Activated CD8-positive, alpha-beta T cell treated with anti-CD3 and anti-CD28 coated beads for 36 hours (primary cell): Measurements from ENCODE around the gene SUPT3H. TPM values are rescaled to one million over a fixed set of nuclear protein-coding genes. Genes with fewer than 3 reads are reported as not detected.

Experiments used
- ATAC-seq: fragments of 200-7000 bp; cut with Tn5 transposase; one replicate; pipeline ENCODE4 v1.10.0; 2021; ENCODE audit warnings: mild to moderate bottlenecking, moderate library complexity
- CTCF ChIA-PET: fragments of 350-600 bp; sonication (Branson Sonifier 250); formaldehyde crosslinking; loops from one replicate; lab custom pipeline; 2021; ENCODE audit warnings: antibody characterized with exemption; lab: Charles Lee
- POLR2A ChIA-PET: fragments of 350-600 bp; sonication (Branson Sonifier 250); formaldehyde crosslinking; loops from one replicate; lab custom pipeline; 2021; ENCODE audit warnings: antibody characterized with exemption; lab: Charles Lee
- DNase-seq: peaks from one replicate; pipeline ENCODE4 v3.0.0-alpha.2; 2020
- H3K27ac Mint-ChIP-seq: one replicate; pipeline ENCODE4 v1.8.0; 2021; ENCODE audit warnings: mild to moderate bottlenecking, mixed read lengths
- H3K27me3 Mint-ChIP-seq: one replicate; pipeline ENCODE4 v1.8.0; 2021; ENCODE audit warnings: mixed read lengths
- H3K36me3 Mint-ChIP-seq: one replicate; pipeline ENCODE4 v1.8.0; 2021; ENCODE audit warnings: low read depth, mixed read lengths
- H3K4me1 Mint-ChIP-seq: one replicate; pipeline ENCODE4 v1.8.0; 2021; ENCODE audit warnings: low read depth, mixed read lengths
- H3K4me3 Mint-ChIP-seq: one replicate; pipeline ENCODE4 v1.8.0; 2021; ENCODE audit warnings: mild to moderate bottlenecking, moderate library complexity, mixed read lengths
- H3K9me3 Mint-ChIP-seq: one replicate; pipeline ENCODE4 v1.8.0; 2021; ENCODE audit warnings: mixed read lengths
- CTCF ChIP-seq: fragments of 200-600 bp; IDR thresholded peaks from one replicate; pipeline ENCODE4 v1.8.0; 2022; ENCODE audit warnings: antibody characterized with exemption, mild to moderate bottlenecking
- intact Hi-C: fragments of 100-400 bp; cut with micrococcal nuclease; formaldehyde crosslinking; loops from one replicate; pipeline ENCODE4 v1.10.0; 2022
- total RNA-seq, 2 experiments: library from RNA; stranded (reverse); gene quantifications; one replicate each; pipeline ENCODE4 v1.2.3, GENCODE V29; 2021

The SUPT3H gene
- total RNA-seq, 2 experiments from 2014 or later, result 20.0 to 20.2 TPM

- H3K4me3 Mint-ChIP-seq, result no peak overlapping the region
- TF ChIP-seq CTCF, result no peak
- CTCF ChIA-PET, result interaction anchor here (0.8 kb wide), 1 partner anchor 15 kb away, joined by 3 read pairs; no protein-coding TSS in a partner anchor
- H3K36me3 Mint-ChIP-seq, result peaks cover 9% of the 10 kb centered on the region
- peak overlapping the region; percentile 43 for H3K27ac Mint-ChIP-seq
- no peaks in the 10 kb centered on the region for H3K27me3 Mint-ChIP-seq
- DNase-seq (no peak), ATAC-seq (peak; percentile 93)
- intact Hi-C loops, result no loop called here
- H3K9me3 Mint-ChIP-seq, result peaks cover 1% of the 10 kb centered on the region
- POLR2A ChIA-PET, result no interaction called here
- H3K4me1 Mint-ChIP-seq, result peaks cover 22% of the 10 kb centered on the region
Measured at GRCh38 chr6:44960898-44961297, 416.8 kb downstream of the SUPT3H start.

DNA sequence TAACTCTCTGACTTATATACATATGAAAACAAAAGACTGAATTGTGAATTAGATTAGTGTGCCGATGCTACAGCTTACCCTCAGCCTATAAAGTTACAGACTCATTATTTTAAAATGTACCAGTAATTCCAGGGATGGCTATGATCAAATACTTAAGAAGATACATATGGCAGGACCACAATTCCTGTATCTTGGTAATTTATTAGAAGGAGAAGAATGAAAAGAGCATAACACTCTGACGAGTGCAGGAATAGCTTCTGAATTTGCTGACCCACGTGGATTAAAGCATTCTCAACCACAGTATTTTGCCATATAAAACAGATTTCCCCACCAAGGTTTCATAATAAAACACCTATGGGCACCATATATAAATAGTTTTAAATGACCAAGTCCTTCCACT, 418.1 kb downstream of the SUPT3H start:
- intact Hi-C loops, result no loop called here
- H3K4me1 Mint-ChIP-seq, result peaks cover 22% of the 10 kb centered on the region

DNA sequence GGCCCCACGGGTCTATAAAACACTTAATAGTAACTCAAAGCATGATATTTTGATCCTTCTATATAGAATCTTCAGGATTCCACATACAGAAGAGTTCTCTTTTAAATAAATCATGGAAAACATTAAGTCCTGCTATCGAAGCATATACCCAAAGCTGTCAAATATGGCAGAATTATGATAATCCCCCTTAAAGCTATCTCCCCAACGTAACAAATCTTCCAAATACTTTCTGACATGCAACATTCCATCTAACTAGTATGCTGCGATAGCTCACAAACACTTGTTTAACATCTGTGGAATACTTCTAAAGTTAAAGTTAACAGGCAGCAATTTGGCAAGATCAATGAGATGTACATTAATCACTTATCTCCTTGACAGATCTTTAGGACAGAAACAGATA, 420.6 kb downstream of the SUPT3H start:
- H3K36me3 Mint-ChIP-seq, result peaks cover 19% of the 10 kb centered on the region
- H3K27ac Mint-ChIP-seq, result no peak overlapping the region
- POLR2A ChIA-PET, result no interaction called here
- peaks cover 20% of the 10 kb centered on the region for H3K4me1 Mint-ChIP-seq
- no peak overlapping the region for H3K4me3 Mint-ChIP-seq
- no peaks in the 10 kb centered on the region for H3K27me3 Mint-ChIP-seq
- intact Hi-C loops, result no loop called here
- ATAC-seq (no peak), DNase-seq (no peak)
- H3K9me3 Mint-ChIP-seq, result peaks cover 1% of the 10 kb centered on the region
- TF ChIP-seq CTCF, result no peak
- CTCF ChIA-PET, result no interaction called here

More for the DNA sequence above, 418.1 kb downstream of the SUPT3H start:
- DNase-seq (no peak), ATAC-seq (no peak)
- Mint-ChIP-seq H3K4me3 (no peak overlapping the region), H3K27ac (no peak overlapping the region), H3K27me3 (no peaks in the 10 kb centered on the region), H3K36me3 (peaks cover 9% of the 10 kb centered on the region), H3K9me3 (peaks cover 1% of the 10 kb centered on the region)
- ChIA-PET CTCF (no interaction called here), POLR2A (no interaction called here)
- no peak for TF ChIP-seq CTCF

DNA sequence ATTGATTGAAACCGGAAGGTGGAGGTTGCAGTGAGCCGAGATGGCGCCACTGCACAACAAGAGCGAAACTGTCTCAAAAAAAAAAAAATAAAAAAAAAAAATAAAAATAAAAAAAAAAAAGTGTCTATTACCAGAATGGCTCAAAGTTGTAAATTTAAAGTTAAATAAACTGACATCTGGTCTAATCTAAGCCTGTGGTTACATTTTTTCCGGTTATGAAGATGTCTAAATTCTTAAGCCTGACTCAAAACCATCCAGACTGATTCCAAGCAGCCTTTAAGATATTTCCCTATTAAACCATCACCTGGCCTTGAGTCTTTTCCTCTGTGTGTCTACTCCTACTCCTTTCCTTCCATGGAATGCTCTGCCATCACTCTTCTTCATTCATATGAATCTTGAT, 421.3 kb downstream of the SUPT3H start:
- TF ChIP-seq CTCF, result no peak
- peaks cover 1% of the 10 kb centered on the region for H3K9me3 Mint-ChIP-seq
- ChIA-PET POLR2A (no interaction called here), CTCF (no interaction called here)
- peaks cover 24% of the 10 kb centered on the region for H3K36me3 Mint-ChIP-seq
- H3K27ac Mint-ChIP-seq, result no peak overlapping the region
- intact Hi-C loops, result no loop called here
- peaks cover 16% of the 10 kb centered on the region for H3K4me1 Mint-ChIP-seq
- DNase-seq (no peak), ATAC-seq (no peak)
- H3K27me3 Mint-ChIP-seq, result no peaks in the 10 kb centered on the region
- no peak overlapping the region for H3K4me3 Mint-ChIP-seq

DNA sequence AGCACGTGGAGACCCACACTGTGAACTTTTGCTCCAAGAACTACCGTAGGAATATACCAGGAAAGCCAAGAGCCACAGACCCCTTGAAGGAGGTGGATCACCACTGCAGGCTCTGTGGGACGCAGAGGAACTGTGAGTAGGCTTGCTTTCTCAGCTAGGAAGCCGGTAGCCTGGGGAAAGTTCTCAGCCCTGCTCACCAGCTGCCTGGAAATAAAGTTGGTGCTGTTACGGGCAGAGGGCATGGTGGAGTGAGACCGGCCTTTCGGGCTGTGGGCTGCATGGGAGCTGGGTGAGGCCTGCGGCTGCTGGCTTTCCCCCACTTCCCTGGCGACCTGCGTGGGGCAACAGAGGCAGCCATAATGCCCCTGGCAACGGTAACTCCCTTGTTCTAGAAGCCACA, 422.6 kb downstream of the SUPT3H start:
- Mint-ChIP-seq H3K4me1 (peaks cover 14% of the 10 kb centered on the region), H3K36me3 (peaks cover 27% of the 10 kb centered on the region), H3K27ac (no peak overlapping the region), H3K9me3 (peaks cover 2% of the 10 kb centered on the region), H3K27me3 (no peaks in the 10 kb centered on the region), H3K4me3 (no peak overlapping the region)
- ChIA-PET POLR2A (no interaction called here), CTCF (no interaction called here)
- intact Hi-C loops, result no loop called here
- DNase-seq, result no peak
- no peak for ATAC-seq
- TF ChIP-seq CTCF, result no peak
